ENCODE results near the gene ZCCHC7.
"Not testable (repeated sequence)": the region's sequence is repeated elsewhere in the genome, so short reads cannot be mapped to it uniquely, and the experiment has no call there.

ZCCHC7 gene

DNA sequence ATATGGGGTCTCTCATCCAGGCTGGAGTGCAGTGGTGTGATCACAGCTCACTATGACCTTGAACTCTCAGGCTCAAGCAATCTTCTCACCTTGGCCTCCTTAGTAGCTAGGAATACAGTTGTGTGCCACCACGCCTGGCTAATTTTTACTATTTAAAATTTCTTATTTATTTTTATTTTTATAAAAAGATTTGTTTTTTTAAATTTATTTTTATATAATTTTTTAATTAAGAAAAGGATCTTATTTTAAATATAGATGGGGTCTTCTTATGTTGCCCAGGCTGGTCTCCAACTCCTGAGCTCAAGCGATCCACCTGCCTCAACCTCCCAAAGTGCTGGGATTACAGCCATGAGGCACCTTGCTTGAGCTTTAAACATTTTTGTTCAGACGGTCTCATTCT lies 2.4 kb upstream of the ZCCHC7 start:
- H3K4me3 ChIP-seq (replicated peaks; ENCODE audit: insufficient read depth, low read length): no peak overlapping the region
- no peak for TF ChIP-seq SPI1 (IDR thresholded peaks at IDR 0.05; ENCODE audit: borderline replicate concordance, low read depth)
- TF ChIP-seq CTCF (IDR thresholded peaks at IDR 0.05; ENCODE audit: insufficient read depth, low read length): no peak
- TF ChIP-seq POLR2AphosphoS5 (IDR thresholded peaks at IDR 0.05; ENCODE audit: low read depth): no peak
- no peak for TF ChIP-seq GABPA (IDR thresholded peaks at IDR 0.05; ENCODE audit: low read depth)
- TF ChIP-seq, protein P1, sequence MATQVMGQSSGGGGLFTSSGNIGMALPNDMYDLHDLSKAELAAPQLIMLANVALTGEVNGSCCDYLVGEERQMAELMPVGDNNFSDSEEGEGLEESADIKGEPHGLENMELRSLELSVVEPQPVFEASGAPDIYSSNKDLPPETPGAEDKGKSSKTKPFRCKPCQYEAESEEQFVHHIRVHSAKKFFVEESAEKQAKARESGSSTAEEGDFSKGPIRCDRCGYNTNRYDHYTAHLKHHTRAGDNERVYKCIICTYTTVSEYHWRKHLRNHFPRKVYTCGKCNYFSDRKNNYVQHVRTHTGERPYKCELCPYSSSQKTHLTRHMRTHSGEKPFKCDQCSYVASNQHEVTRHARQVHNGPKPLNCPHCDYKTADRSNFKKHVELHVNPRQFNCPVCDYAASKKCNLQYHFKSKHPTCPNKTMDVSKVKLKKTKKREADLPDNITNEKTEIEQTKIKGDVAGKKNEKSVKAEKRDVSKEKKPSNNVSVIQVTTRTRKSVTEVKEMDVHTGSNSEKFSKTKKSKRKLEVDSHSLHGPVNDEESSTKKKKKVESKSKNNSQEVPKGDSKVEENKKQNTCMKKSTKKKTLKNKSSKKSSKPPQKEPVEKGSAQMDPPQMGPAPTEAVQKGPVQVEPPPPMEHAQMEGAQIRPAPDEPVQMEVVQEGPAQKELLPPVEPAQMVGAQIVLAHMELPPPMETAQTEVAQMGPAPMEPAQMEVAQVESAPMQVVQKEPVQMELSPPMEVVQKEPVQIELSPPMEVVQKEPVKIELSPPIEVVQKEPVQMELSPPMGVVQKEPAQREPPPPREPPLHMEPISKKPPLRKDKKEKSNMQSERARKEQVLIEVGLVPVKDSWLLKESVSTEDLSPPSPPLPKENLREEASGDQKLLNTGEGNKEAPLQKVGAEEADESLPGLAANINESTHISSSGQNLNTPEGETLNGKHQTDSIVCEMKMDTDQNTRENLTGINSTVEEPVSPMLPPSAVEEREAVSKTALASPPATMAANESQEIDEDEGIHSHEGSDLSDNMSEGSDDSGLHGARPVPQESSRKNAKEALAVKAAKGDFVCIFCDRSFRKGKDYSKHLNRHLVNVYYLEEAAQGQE (IDR thresholded peaks at IDR 0.05; ENCODE audit: insufficient replicate concordance, low read depth): no peak
- H3K27ac ChIP-seq (replicated peaks): no peak overlapping the region
- H3K27me3 ChIP-seq (ENCODE audit: insufficient read depth, poor library complexity, severe bottlenecking): no peaks in the 10 kb centered on the region
- no peak for DNase-seq (ENCODE audit: low read depth in 1 of 2, low spot score in 1 of 2)

- H3K27ac ChIP-seq (replicated peaks): peak overlapping the region; percentile 92; the same call in 1 of the 2 replicates
- H3K27me3 ChIP-seq (ENCODE audit: insufficient read depth, poor library complexity, severe bottlenecking): no peaks in the 10 kb centered on the region
- no peak for DNase-seq (ENCODE audit: low read depth in 1 of 2, low spot score in 1 of 2)
- no peak overlapping the region for H3K4me3 ChIP-seq (replicated peaks; ENCODE audit: insufficient read depth, low read length)
- TF ChIP-seq CTCF (IDR thresholded peaks at IDR 0.05; ENCODE audit: insufficient read depth, low read length): no peak
- no peak for TF ChIP-seq SPI1 (IDR thresholded peaks at IDR 0.05; ENCODE audit: borderline replicate concordance, low read depth)
- TF ChIP-seq POLR2AphosphoS5 (IDR thresholded peaks at IDR 0.05; ENCODE audit: low read depth): no peak
- TF ChIP-seq, protein P1 (IDR thresholded peaks at IDR 0.05; ENCODE audit: insufficient replicate concordance, low read depth): no peak
- no peak for TF ChIP-seq GABPA (IDR thresholded peaks at IDR 0.05; ENCODE audit: low read depth)
Measured at GRCh38 chr9:37119360-37119759, 1.0 kb upstream of the ZCCHC7 start.

GRCh38 chr9:37120843-37121335 lies 515 bp downstream of the ZCCHC7 start:
- peak overlapping the region; percentile 92 for H3K27ac ChIP-seq (replicated peaks)
- not testable (repeated sequence) for H3K27me3 ChIP-seq (ENCODE audit: insufficient read depth, poor library complexity, severe bottlenecking)
- H3K4me3 ChIP-seq (replicated peaks; ENCODE audit: insufficient read depth, low read length): peak overlapping the region; percentile 88
- DNase-seq (ENCODE audit: low read depth in 1 of 2, low spot score in 1 of 2): peak in 1 of 2 experiments; percentile 38

- no peak for DNase-seq (ENCODE audit: low read depth in 1 of 2, low spot score in 1 of 2)
- Histone ChIP-seq H3K27ac (replicated peaks) (no peak overlapping the region), H3K27me3 (ENCODE audit: insufficient read depth, poor library complexity, severe bottlenecking) (no peaks in the 10 kb centered on the region), H3K4me3 (replicated peaks; ENCODE audit: insufficient read depth, low read length) (peak overlapping the region; percentile 88)
- TF ChIP-seq, protein P1 (IDR thresholded peaks at IDR 0.05; ENCODE audit: insufficient replicate concordance, low read depth): no peak
- TF ChIP-seq GABPA (IDR thresholded peaks at IDR 0.05; ENCODE audit: low read depth) (no peak), CTCF (IDR thresholded peaks at IDR 0.05; ENCODE audit: insufficient read depth, low read length) (no peak), POLR2AphosphoS5 (IDR thresholded peaks at IDR 0.05; ENCODE audit: low read depth) (no peak), SPI1 (IDR thresholded peaks at IDR 0.05; ENCODE audit: borderline replicate concordance, low read depth) (no peak)
Measured at GRCh38 chr9:37121881-37122280, 1.5 kb downstream of the ZCCHC7 start.

All from HL-60 (cell line).